Astrocyte of the cerebellum (primary cell): ENCODE measurements around the gene PRSS22.
A peak's percentile ranks its signal among the peaks of the same experiment; 100 is the strongest.

ENCODE experiments used
- DNase-seq: peaks from one replicate; pipeline ENCODE4 v3.0.0-alpha.2; 2011; ENCODE audit warnings: low read depth
- H3K4me3 ChIP-seq: 2 replicates; pipeline ENCODE4 v1.5.1; 2011; ENCODE audit warnings: mild to moderate bottlenecking, low read depth, low read length, moderate library complexity
- in situ Hi-C: cut with HindIII; loops from 2 replicates; pipeline ENCODE4 v1.10.0; 2017; ENCODE audit warnings: low sequenced_read_pairs
- TF ChIP-seq, protein P1 (sequence below): IDR thresholded peaks from 2 replicates; pipeline ENCODE4 v1.5.1; 2012; ENCODE audit warnings: low read length, low read depth, moderate library complexity, mild to moderate bottlenecking; ENCODE audit errors: missing control alignments

PRSS22 gene

DNA sequence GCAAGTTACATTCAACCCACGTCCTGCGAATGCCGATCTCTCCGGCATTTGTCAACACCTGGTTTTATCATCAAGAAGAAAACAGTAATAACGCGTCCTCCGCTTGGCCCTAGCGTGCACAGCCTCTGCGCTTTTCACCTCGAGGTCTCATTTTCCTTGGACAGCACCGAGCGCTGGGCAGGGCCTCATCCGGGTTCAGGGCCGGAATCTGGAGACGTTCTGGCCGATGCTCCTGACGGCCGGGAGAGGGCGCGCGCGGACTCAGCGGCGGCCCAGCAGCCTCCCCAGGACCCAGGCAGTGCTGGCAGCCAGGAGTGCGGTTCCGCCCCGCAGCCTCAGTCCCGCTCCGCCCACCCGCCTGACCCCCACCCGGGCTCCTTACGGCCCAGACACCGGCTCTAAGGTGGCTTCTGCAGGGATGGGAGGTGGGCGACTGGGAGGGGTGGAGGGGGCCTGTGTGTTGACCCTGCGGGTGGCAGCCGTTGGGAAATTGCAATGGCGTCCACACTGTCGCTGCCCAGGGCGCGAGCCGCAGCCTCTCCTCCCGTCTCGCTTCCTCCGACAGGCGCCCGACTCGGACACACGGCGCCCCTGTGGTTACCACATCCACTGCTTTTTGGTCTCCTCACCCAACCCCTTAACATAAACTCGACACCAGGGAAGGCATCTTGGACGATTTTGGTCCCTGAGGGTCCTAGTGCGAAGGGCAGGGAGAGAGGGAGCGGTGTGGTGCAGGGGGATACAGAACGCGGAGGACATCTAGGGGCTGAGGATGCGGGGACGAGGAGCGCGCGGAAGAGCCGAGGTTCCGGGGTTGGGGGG, 46.3 kb upstream of the PRSS22 start:
- peak overlapping the region; percentile 76 for H3K4me3 ChIP-seq
- peak; percentile 51 for DNase-seq
- in situ Hi-C loops = no loop called here
- TF ChIP-seq, protein P1, sequence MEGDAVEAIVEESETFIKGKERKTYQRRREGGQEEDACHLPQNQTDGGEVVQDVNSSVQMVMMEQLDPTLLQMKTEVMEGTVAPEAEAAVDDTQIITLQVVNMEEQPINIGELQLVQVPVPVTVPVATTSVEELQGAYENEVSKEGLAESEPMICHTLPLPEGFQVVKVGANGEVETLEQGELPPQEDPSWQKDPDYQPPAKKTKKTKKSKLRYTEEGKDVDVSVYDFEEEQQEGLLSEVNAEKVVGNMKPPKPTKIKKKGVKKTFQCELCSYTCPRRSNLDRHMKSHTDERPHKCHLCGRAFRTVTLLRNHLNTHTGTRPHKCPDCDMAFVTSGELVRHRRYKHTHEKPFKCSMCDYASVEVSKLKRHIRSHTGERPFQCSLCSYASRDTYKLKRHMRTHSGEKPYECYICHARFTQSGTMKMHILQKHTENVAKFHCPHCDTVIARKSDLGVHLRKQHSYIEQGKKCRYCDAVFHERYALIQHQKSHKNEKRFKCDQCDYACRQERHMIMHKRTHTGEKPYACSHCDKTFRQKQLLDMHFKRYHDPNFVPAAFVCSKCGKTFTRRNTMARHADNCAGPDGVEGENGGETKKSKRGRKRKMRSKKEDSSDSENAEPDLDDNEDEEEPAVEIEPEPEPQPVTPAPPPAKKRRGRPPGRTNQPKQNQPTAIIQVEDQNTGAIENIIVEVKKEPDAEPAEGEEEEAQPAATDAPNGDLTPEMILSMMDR = peak; percentile 91

DNA sequence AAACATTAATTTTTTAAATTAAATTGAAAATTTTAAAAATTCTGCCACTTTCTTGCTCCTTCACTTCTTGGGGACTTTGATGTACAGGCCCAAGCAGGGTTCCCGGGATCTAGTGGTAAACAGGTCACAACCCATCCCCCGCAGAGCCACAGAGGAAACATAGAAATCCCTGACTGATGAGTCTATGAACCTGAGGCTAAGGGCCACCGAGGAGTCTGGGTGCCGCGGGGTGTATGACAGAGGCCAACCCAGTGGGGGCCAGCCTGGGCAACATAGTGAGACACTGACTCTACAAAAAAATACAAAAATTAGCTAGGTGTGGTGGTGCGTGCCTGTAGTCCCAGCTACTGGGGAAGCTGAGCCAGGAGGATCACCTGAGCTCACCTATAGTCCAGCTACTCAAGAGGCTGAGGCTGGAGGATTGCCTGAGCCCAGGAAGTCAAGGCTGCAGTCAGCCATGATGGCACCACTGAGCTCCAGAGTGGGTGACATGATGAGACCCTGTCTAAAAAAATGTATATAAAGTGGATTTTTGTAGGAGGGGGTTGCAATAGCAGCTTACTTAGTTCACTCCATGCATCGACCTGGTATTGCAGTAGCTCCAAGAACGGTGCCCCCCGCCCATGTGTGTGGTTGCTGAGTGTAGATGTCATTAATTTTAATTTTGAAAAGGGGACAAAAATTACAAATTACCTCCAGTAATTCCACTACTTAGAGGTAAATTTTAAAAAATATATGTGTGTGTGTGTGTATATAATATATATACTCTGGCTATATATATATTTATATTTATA, 44.6 kb upstream of the PRSS22 start:
- DNase-seq = no peak
- in situ Hi-C loops = no loop called here
- TF ChIP-seq, protein P1 = no peak

DNA sequence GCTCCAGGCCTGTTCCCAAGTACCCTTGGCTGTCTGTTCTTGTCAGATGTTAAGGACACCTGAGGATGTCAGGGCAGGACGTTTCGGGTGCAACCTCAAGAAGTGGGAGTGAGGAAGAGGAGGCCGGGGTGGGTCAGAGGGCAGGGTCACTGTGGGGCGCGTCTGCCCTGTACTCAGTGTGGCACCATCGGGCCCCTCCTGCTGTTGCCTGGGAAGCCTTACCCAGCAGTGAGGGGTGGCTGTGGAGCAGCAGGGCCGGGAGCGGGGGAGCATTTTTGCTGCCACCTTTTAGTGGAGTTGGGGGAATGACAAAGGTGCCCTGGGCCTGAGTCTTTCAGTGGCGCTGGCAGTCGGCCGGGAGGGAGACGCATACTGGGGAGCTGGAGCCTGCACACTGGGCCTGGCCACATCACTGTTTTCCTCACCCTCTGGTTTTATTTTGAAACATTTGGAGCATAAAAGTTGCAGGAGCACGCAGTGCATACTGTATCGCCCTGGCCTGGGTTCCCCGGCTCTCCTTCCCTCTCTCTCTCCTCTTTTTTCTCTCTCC, 42.6 kb upstream of the PRSS22 start:
- no peak for DNase-seq
- in situ Hi-C loops = no loop called here
- no peak overlapping the region for H3K4me3 ChIP-seq
- TF ChIP-seq, protein P1 = no peak

More for the DNA sequence above, 44.6 kb upstream of the PRSS22 start:
- H3K4me3 ChIP-seq = no peak overlapping the region

DNA sequence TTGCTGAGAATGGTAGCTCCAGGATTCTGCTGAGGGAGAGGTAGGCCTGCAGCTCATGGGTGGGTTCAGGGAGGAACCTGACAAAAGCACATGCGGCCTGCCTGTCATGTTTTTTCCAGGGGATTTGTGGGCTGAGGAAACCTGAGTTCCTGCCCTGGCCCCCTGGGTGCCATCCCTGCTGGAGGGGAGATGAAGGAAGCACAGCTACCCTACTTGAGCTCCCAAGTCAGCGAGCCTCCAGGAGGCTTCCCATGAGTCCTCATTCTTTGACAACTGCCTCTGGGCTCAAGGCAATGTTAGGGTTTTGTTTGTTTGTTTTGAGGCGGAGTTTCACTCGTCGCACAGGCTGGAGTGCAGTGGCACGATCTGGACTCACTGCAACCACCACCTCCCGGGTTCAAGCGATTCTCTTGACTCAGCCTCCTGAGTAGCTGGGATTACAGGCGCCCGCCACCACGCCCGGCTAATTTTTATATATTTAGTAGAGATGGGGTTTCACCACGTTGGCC, 41.6 kb upstream of the PRSS22 start:
- in situ Hi-C loops = no loop called here
- H3K4me3 ChIP-seq = no peak overlapping the region
- DNase-seq = no peak
- TF ChIP-seq, protein P1 = no peak

DNA sequence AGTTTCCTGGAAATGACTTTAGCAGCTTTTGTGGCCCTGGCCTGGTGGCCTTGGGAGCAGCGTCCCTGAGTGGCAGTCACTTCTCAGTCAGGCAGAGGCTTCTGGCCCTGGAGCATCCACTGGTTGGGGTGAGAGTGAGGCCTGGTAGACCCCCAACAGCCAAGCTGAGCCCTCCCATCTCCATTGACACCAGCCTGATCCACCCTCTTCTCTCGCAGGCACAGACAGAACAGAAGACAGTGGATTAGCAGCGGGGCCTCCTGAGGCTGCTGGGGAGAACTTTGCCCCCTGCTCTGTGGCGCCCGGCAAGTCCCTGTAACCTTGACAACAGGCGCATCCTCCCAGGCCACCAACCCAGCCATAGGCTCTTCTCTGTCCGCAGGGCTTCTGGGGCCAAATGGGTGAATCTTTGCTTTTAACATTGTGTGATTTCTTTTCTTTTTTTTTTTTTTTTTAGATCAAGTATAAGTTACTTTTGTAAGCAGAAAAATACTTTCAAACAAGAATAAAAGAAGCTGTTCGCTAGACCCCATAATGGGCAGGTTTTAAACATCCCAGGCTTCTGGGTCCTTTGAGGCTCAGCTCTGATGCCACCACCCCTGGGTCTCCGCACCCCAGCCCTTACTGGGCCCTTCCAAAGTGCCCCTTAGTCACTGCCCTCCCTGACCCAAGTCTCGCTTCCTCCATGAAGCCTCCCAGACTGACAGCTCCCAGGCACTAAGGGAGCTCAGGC, 41.0 kb upstream of the PRSS22 start:
- in situ Hi-C loops = no loop called here
- no peak overlapping the region for H3K4me3 ChIP-seq
- no peak for DNase-seq
- TF ChIP-seq, protein P1 = no peak

DNA sequence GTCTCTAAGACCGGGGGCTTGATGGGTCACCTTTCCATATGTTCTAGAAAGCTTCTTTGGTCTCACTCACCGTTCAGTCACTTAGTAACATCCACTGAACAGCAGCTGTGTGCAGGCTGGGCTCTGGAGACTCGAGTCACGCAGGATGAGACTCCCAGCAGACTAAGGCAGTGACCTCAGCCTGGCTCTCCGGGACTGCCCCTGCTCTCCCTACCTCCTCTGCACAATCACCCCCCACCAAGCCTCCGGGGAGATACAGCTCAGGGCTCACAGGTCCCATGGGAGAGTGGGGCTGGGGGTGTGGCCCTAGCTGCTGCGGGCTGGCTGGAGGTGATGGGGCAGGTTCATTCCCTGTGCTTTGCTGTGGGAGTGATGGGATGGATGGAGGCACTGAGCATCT, 39.1 kb upstream of the PRSS22 start:
- TF ChIP-seq, protein P1 = no peak
- in situ Hi-C loops = no loop called here
- no peak for DNase-seq
- no peak overlapping the region for H3K4me3 ChIP-seq
